Testis (tissue), 5 donors: Measurements from ENCODE around the gene ZNF136. TPM values are rescaled to one million over a fixed set of nuclear protein-coding genes. Genes with fewer than 3 reads are reported as not detected.

Source experiments
- DNase-seq: peaks from one replicate; pipeline ENCODE4 v3.0.0-alpha.2; 2019
- H3K27ac ChIP-seq, 2 donors: fragments of 200-600 bp; sonication (generic); one replicate each; pipeline ENCODE4 v1.5.1; 2019
- H3K27me3 ChIP-seq: fragments of 200-600 bp; sonication (generic); one replicate; pipeline ENCODE4 v1.5.1; 2019
- H3K36me3 ChIP-seq: fragments of 200-600 bp; sonication (generic); one replicate; pipeline ENCODE4 v1.5.1; 2017; ENCODE audit warnings: low read depth; ENCODE audit errors: missing control alignments
- H3K4me1 ChIP-seq: fragments of 200-600 bp; sonication (generic); one replicate; pipeline ENCODE4 v1.5.1; 2019
- H3K4me3 ChIP-seq, 2 donors: fragments of 200-600 bp; sonication (generic); one replicate each; pipeline ENCODE4 v1.5.1; 2017 to 2019
- H3K9me3 ChIP-seq: fragments of 200-600 bp; sonication (generic); one replicate; pipeline ENCODE4 v1.5.1; 2017
- POLR2A ChIP-seq: fragments of 450-650 bp; IDR thresholded peaks from one replicate; pipeline ENCODE4 v1.6.1; 2017; ENCODE audit warnings: antibody characterized with exemption, mild to moderate bottlenecking, moderate library complexity
- WGBS, 2 donors: methylation state at CpG; one replicate each; pipeline ENCODE4 v1.1.5; 2018; 5-methylcytosine and 5-hydroxymethylcytosine counted together
- intact Hi-C: fragments of 100-400 bp; cut with DNase I; formaldehyde crosslinking; loops from one replicate; pipeline ENCODE4 v1.15.1; 2023; ENCODE audit warnings: low total_unique reads
- long read RNA-seq, 2 donors: transcript quantifications; one replicate each; lab custom pipeline, GENCODE V29; 2026
- polyA plus RNA-seq: library from polyadenylated mRNA; stranded (reverse); fragments of 350-450 nt; fragmentation: Illumina TruSeq; extraction: RNeasy Lipid Tissue Mini Kit (QIAGEN cat#74804); gene quantifications from one replicate; pipeline ENCODE4 v1.2.3, GENCODE V29; 2014; ENCODE audit warnings: low read depth, low replicate concordance; ENCODE audit not compliant: insufficient read depth
- total RNA-seq, 2 donors: library from RNA; depleted of rRNA; stranded (reverse); fragments of >200 nt; gene quantifications; one replicate each; pipeline ENCODE4 v1.2.3, GENCODE V29; 2016
- TF ChIP-seq, protein P1 (sequence below), 3 experiments: fragments of 450-650 bp in 2 of 3; fragments of 200-600 bp in 1 of 3; sonication (generic) in 1 of 3; IDR thresholded peaks; one replicate each; pipeline ENCODE4 v1.5.1; 2016 to 2019; ENCODE audit warnings: antibody characterized with exemption in 3 of 3, mild to moderate bottlenecking in 2 of 3, moderate library complexity in 1 of 3

ZNF136 gene
- 10 to 100 TPM; 14.6 to 18.7 TPM for total RNA-seq
- 7.9 TPM for polyA plus RNA-seq
- long read RNA-seq, donor 1, partial matches to known transcripts, result 0 of 5 reads
- long read RNA-seq, donor 1, other reads (novel, unspliced or antisense), result 0 of 5 reads
- long read RNA-seq, donor 2, partial matches to known transcripts, result 6 of 10 reads
- long read RNA-seq, donor 2, other reads (novel, unspliced or antisense), result 0 of 10 reads

DNA sequence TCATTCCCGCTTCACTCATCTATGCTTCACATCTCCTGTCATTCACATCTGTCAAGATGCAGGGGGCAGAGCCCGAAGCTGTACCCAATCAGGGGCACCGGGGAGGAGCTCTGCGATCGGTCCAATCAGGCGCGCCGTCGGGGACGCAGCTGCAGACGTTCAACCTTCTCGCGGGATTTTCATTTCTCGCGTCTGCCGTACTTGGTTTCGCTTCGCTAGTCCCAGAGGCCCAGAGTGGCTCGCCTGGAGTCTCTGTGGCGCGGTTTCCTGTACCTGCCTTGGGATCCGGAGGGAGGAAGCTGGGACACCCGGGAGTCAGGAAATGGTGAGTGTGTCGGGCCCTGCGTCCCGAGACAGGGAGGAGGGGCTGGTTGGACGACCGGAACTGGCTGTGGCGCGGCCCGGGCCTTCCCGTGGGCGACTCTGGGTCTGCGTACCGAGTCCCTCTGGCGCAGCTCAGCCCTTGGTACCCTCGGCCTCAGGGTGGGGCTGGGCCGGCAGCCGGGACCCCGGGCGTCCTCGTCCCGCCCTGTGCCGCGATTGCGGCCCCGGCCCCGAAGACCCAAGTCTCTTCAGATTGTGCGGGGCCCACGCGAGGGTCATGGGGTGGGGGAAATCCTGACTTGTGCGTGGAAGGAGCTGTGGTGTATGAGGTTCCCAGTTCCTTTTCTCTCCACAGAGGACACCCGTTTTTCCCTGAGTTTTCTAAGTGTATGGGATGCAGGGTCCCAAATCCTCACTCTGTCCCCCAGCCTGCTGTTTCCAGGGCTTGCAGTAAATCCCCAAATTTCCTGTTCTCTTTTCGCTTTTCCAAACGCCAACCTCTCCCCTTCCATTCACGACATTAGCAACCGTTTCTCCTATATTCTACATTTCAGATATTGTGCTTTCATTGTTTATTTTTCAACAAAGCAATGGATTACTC, at the start of gene ZNF136:
Gene ZNF136 (plus strand): TSS at position 215 of the 925 bp plus-strand sequence. CDS start 108 bp downstream, at position 323.
- no peaks in the 10 kb centered on the region for H3K9me3 ChIP-seq
- peak within 1 kb of the TSS; percentile 70 to 99 for H3K4me3 ChIP-seq
- no peaks in the 10 kb centered on the region for H3K27me3 ChIP-seq
- DNase-seq, result peak; percentile 97
- peaks cover 26% of the 10 kb centered on the region for H3K4me1 ChIP-seq
- WGBS, 2 donors, result 0 to 1% methylated on average over 15 to 54 of the region's 57 CpGs
- intact Hi-C loops, result no loop called here
- TF ChIP-seq, protein P1, sequence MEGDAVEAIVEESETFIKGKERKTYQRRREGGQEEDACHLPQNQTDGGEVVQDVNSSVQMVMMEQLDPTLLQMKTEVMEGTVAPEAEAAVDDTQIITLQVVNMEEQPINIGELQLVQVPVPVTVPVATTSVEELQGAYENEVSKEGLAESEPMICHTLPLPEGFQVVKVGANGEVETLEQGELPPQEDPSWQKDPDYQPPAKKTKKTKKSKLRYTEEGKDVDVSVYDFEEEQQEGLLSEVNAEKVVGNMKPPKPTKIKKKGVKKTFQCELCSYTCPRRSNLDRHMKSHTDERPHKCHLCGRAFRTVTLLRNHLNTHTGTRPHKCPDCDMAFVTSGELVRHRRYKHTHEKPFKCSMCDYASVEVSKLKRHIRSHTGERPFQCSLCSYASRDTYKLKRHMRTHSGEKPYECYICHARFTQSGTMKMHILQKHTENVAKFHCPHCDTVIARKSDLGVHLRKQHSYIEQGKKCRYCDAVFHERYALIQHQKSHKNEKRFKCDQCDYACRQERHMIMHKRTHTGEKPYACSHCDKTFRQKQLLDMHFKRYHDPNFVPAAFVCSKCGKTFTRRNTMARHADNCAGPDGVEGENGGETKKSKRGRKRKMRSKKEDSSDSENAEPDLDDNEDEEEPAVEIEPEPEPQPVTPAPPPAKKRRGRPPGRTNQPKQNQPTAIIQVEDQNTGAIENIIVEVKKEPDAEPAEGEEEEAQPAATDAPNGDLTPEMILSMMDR (IDR thresholded peaks at IDR 0.05), result no peak
- TF ChIP-seq POLR2A, result peak; percentile 45
- no peaks in the 10 kb centered on the region for H3K36me3 ChIP-seq
- peak within 1 kb of the TSS; percentile 91 to 92 for H3K27ac ChIP-seq

DNA sequence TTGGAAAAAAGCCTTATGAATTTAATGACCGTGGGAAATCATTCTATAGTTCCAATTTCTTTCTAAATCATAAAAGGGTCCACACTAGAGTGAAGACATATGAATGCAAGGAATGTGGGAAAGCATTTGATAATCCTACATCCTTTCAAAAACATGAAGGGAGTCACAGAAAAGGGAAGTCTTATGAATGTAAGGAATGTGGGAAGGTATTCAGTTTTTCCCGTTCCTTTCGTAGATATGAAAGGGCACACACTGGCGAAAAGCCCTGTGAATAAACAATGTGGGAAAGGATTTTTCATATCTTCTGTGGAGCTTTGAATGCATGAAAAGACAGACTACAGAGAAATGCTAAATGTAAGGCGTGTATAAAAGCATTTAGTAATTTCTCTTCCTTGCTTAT, 49.8 kb upstream of the ZNF136 start:
- no peak overlapping the region for H3K27ac ChIP-seq
- no peaks in the 10 kb centered on the region for H3K36me3 ChIP-seq
- DNase-seq, result no peak
- TF ChIP-seq, protein P1 (IDR thresholded peaks at IDR 0.05), result no peak
- TF ChIP-seq POLR2A, result no peak
- H3K4me1 ChIP-seq, result no peaks in the 10 kb centered on the region
- intact Hi-C loops, result no loop called here
- no peak overlapping the region for H3K4me3 ChIP-seq
- H3K9me3 ChIP-seq, result no peaks in the 10 kb centered on the region
- no peaks in the 10 kb centered on the region for H3K27me3 ChIP-seq
- 90 to 91% methylated on average over 5 of the region's 5 CpGs for WGBS, 2 donors

- DNase-seq, result peak; percentile 34
- TF ChIP-seq POLR2A, result no peak
- TF ChIP-seq, protein P1 (IDR thresholded peaks at IDR 0.05), result no peak
- Histone ChIP-seq H3K36me3 (no peaks in the 10 kb centered on the region), H3K9me3 (no peaks in the 10 kb centered on the region), H3K4me3 (peak overlapping the region; percentile 18 to 49), H3K27me3 (no peaks in the 10 kb centered on the region), H3K4me1 (no peaks in the 10 kb centered on the region), H3K27ac (no peak overlapping the region)
- intact Hi-C loops, result no loop called here
- 55 to 83% methylated on average over 3 to 27 of the region's 33 CpGs for WGBS, 2 donors
These were observed 45.5 kb upstream of the ZNF136 start for GRCh38 chr19:12117201-12117970.

- 32 to 63% methylated on average over 2 of the region's 2 CpGs for WGBS, 2 donors
- H3K4me1 ChIP-seq, result no peaks in the 10 kb centered on the region
- H3K4me3 ChIP-seq, result no peak overlapping the region
- no peaks in the 10 kb centered on the region for H3K36me3 ChIP-seq
- DNase-seq, result no peak
- intact Hi-C loops, result no loop called here
- no peak overlapping the region for H3K27ac ChIP-seq
- no peaks in the 10 kb centered on the region for H3K27me3 ChIP-seq
- no peak for TF ChIP-seq POLR2A
- TF ChIP-seq, protein P1 (IDR thresholded peaks at IDR 0.05), result peak in 2 of 3 experiments; percentile 39 to 49
- H3K9me3 ChIP-seq, result no peaks in the 10 kb centered on the region
These were observed 36.2 kb upstream of the ZNF136 start for GRCh38 chr19:12126707-12127106.
